ENCODE results near the gene ADARB2. TPM values are rescaled to one million over a fixed set of nuclear protein-coding genes. Genes with fewer than 3 reads are reported as not detected.

ADARB2 gene
- total and polyA plus RNA-seq, 10 of the 15 experiments (the other 5 are each of a cell fraction or from before 2014, with no cell fraction given) = 0.02 to 4.1 (median 0.76) TPM

- no TSS peak for BruUV-seq (replicated peaks)
- H3K9ac ChIP-seq (ENCODE audit: control insufficient read depth, insufficient read depth, low read length) = no peak overlapping the region
- ChIA-PET RAD21 (ENCODE audit: unreplicated experiment) (interaction anchor here (1.3 kb wide), 1 partner anchor 13 kb away, joined by 4 read pairs; no protein-coding TSS in a partner anchor), CTCF (interaction anchor here (0.6 to 1.2 kb wide), 2 partner anchors 56 to 63 kb away, joined by 3 read pairs; no protein-coding TSS in a partner anchor), POLR2A (no interaction called here), SMC1A (ENCODE audit: uncharacterized antibody, unreplicated experiment) (interaction anchor here (1.4 to 1.5 kb wide), 2 partner anchors 79 to 83 kb away, joined by 3 read pairs; partner anchors contain the start of gene ADARB2)
- H3K36me3 ChIP-seq (ENCODE audit: control insufficient read depth in 2 of 2, insufficient read depth in 2 of 2, low read length in 1 of 2) = no peaks in the 10 kb centered on the region; a peak in 1 of 4 replicates
- H2AFZ ChIP-seq (ENCODE audit: control insufficient read depth, low read depth, low read length) = no peak overlapping the region
- intact Hi-C loops (cut with micrococcal nuclease; ENCODE audit: unreplicated experiment) = no loop called here
- H3K4me2 ChIP-seq (ENCODE audit: control insufficient read depth, insufficient read depth) = no peak overlapping the region
- DNase-seq (ENCODE audit: low read depth, low spot score) (no peak), FAIRE-seq (no peak), ATAC-seq (no peak)
- no peak overlapping the region for H3K27ac ChIP-seq (ENCODE audit: control insufficient read depth, insufficient read depth)
- no peaks in the 10 kb centered on the region; the same call in 1 of the 2 replicates for H3K4me1 ChIP-seq (ENCODE audit: control insufficient read depth, insufficient read depth, low read length)
- H3K9me3 ChIP-seq (replicated peaks; ENCODE audit: control insufficient read depth, insufficient read depth, low read length) = no peaks in the 10 kb centered on the region
- TF ChIP-seq ASH2L (IDR thresholded peaks at IDR 0.05; ENCODE audit: borderline replicate concordance, low read depth) (no peak), MYB (IDR thresholded peaks at IDR 0.05; ENCODE audit: borderline replicate concordance, low read depth, low read length) (no peak), TCF7 (IDR thresholded peaks at IDR 0.05; ENCODE audit: borderline replicate concordance) (no peak), BCL11A (IDR thresholded peaks at IDR 0.05; ENCODE audit: low read depth, low read length) (no peak), ATF2 (IDR thresholded peaks at IDR 0.05; ENCODE audit: low read length) (no peak), ZNF207 (IDR thresholded peaks at IDR 0.05; ENCODE audit: borderline replicate concordance) (no peak), SIX5 (IDR thresholded peaks at IDR 0.05; ENCODE audit: low read depth, low read length, severe bottlenecking) (no peak), MLLT1 (IDR thresholded peaks at IDR 0.05) (no peak), CHD1 (IDR thresholded peaks at IDR 0.05; ENCODE audit: low read depth, low read length) (no peak), ZBTB33 (IDR thresholded peaks at IDR 0.05) (no peak), SPI1 (IDR thresholded peaks at IDR 0.05; ENCODE audit: borderline replicate concordance, insufficient read depth, low read depth, low read length) (no peak), MXI1 (IDR thresholded peaks at IDR 0.05; ENCODE audit: low read depth, low read length) (no peak)
- in situ Hi-C loops (cut with MboI) = no loop called here
- no peaks in the 10 kb centered on the region for H4K20me1 ChIP-seq (ENCODE audit: control insufficient read depth, insufficient read depth)
- no peaks in the 10 kb centered on the region for H3K27me3 ChIP-seq (replicated peaks in 1 of 2; ENCODE audit: control insufficient read depth in 2 of 2, insufficient read depth in 2 of 2, low read length in 1 of 2)
- WGBS (ENCODE audit: insufficient coverage, insufficient replicate concordance, low lambda C conversion rate, missing lambda C conversion rate) = 37% methylated on average over 6 of the region's 6 CpGs
- H3K4me3 ChIP-seq = no peak overlapping the region
- H3K79me2 ChIP-seq (ENCODE audit: control insufficient read depth, insufficient read depth, low read length) = no peaks in the 10 kb centered on the region
Observed at GRCh38 chr10:1654247-1654646, 83.1 kb downstream of the ADARB2 start.

Measured in GM12878 (cell line).